HepG2 (cell line): ENCODE results near the gene ITGB3. TPM values are rescaled to one million over a fixed set of nuclear protein-coding genes. Genes with fewer than 3 reads are reported as not detected.
A peak's percentile ranks its signal among the peaks of the same experiment; 100 is the strongest.

Source experiments
- CAMTA2 ChIP-seq: sonication (generic); formaldehyde crosslinking; IDR thresholded peaks from 2 replicates; pipeline ENCODE4 v1.4.0; 2020; ENCODE audit warnings: mild to moderate bottlenecking, missing genetic modification reagents, borderline replicate concordance
- DMTF1 ChIP-seq: sonication (generic); formaldehyde crosslinking; IDR thresholded peaks from 2 replicates; pipeline ENCODE4 v1.4.0; 2020; ENCODE audit warnings: mild to moderate bottlenecking, missing genetic modification reagents
- DZIP1 ChIP-seq: sonication (generic); formaldehyde crosslinking; IDR thresholded peaks from 2 replicates; pipeline ENCODE4 v1.5.0; 2020; ENCODE audit warnings: mild to moderate bottlenecking, missing genetic modification reagents
- FIP1L1 ChIP-seq: fragments of 200-400 bp; formaldehyde crosslinking; IDR thresholded peaks from 2 replicates; pipeline ENCODE4 v1.6.1; 2018; ENCODE audit warnings: low read depth, mild to moderate bottlenecking, low read length, moderate library complexity, borderline replicate concordance; ENCODE audit not compliant: insufficient read depth
- MIER3 ChIP-seq: IDR thresholded peaks from 2 replicates; pipeline ENCODE4 v1.6.1; 2016; ENCODE audit warnings: missing compliant biosample characterization, borderline replicate concordance
- PPARG ChIP-seq: conservative IDR thresholded peaks from 2 replicates; pipeline ENCODE4 v1.6.1; 2016; ENCODE audit warnings: missing biosample characterization, missing genetic modification reagents
- SRY ChIP-seq: sonication (generic); formaldehyde crosslinking; IDR thresholded peaks from 2 replicates; pipeline ENCODE4 v1.8.0; 2022; ENCODE audit warnings: mild to moderate bottlenecking, missing genetic modification reagents
- TBX3 ChIP-seq: fragments of 450-650 bp; IDR thresholded peaks from 2 replicates; pipeline ENCODE4 v1.6.1; 2017; ENCODE audit warnings: antibody characterized with exemption, mild to moderate bottlenecking, inconsistent platforms, borderline replicate concordance
- YEATS4 ChIP-seq: sonication (generic); formaldehyde crosslinking; IDR thresholded peaks from 2 replicates; pipeline ENCODE4 v1.4.0; 2020; ENCODE audit warnings: missing genetic modification reagents, borderline replicate concordance
- ZNF101 ChIP-seq: sonication (generic); formaldehyde crosslinking; IDR thresholded peaks from 2 replicates; pipeline ENCODE4 v1.4.0; 2020; ENCODE audit warnings: mild to moderate bottlenecking, low read depth, missing genetic modification reagents, borderline replicate concordance
- ZNF234 ChIP-seq: sonication (generic); formaldehyde crosslinking; conservative IDR thresholded peaks from 2 replicates; pipeline ENCODE4 v1.5.1; 2020; ENCODE audit warnings: mild to moderate bottlenecking, missing genetic modification reagents
- ZNF235 ChIP-seq: sonication (generic); formaldehyde crosslinking; IDR thresholded peaks from 2 replicates; pipeline ENCODE4 v1.8.1; 2023; ENCODE audit warnings: mild to moderate bottlenecking, missing genetic modification reagents, borderline replicate concordance
- ZNF253 ChIP-seq: sonication (generic); formaldehyde crosslinking; IDR thresholded peaks from 2 replicates; pipeline ENCODE4 v1.8.0; 2022; ENCODE audit warnings: mild to moderate bottlenecking, missing genetic modification reagents, borderline replicate concordance
- ZNF496 ChIP-seq: sonication (generic); formaldehyde crosslinking; IDR thresholded peaks from 2 replicates; pipeline ENCODE4 v1.8.1; 2023; ENCODE audit warnings: mild to moderate bottlenecking, moderate library complexity, missing genetic modification reagents; ENCODE audit not compliant: insufficient replicate concordance
- ZNF570 ChIP-seq: sonication (generic); formaldehyde crosslinking; IDR thresholded peaks from 2 replicates; pipeline ENCODE4 v1.4.0; 2020; ENCODE audit warnings: mild to moderate bottlenecking, missing genetic modification reagents, borderline replicate concordance
- ZNF775 ChIP-seq: sonication (generic); formaldehyde crosslinking; IDR thresholded peaks from 2 replicates; pipeline ENCODE4 v1.4.0; 2020; ENCODE audit warnings: missing genetic modification reagents, mild to moderate bottlenecking, moderate library complexity, borderline replicate concordance
- ZNF781 ChIP-seq: sonication (generic); formaldehyde crosslinking; IDR thresholded peaks from 2 replicates; pipeline ENCODE4 v1.5.1; 2020; ENCODE audit warnings: borderline replicate concordance, mild to moderate bottlenecking, missing genetic modification reagents; ENCODE audit errors: not compliant biosample characterization
- ZSCAN25 ChIP-seq: sonication (generic); formaldehyde crosslinking; IDR thresholded peaks from 2 replicates; pipeline ENCODE4 v1.8.0; 2022; ENCODE audit warnings: mild to moderate bottlenecking, missing genetic modification reagents
- polyA plus RNA-seq, 8 experiments: library from polyadenylated mRNA; depleted of rRNA in 3 of 8; stranded (reverse) in 7 of 8; unstranded in 1 of 8; fragments of >200 nt; fragmentation: Illumina TruSeq in 4 of 8; extraction: Trizol in 4 of 8; gene quantifications; 2 replicates each; pipeline versions ENCODE4 v1.2.1 to v1.2.3, GENCODE V29; 2011 to 2016; ENCODE audit warnings: low read depth in 4 of 8, missing spikeins in 1 of 8, mixed read lengths in 1 of 8; ENCODE audit not compliant: insufficient read depth in 1 of 8
- total RNA-seq, 5 experiments: library from RNA; depleted of rRNA; stranded (reverse); fragments of >200 nt; fragmentation: Illumina TruSeq; extraction: Trizol; gene quantifications; 2 replicates each; pipeline ENCODE4 v1.2.3, GENCODE V29; 2016; ENCODE audit warnings: low read depth in 1 of 5
- TF ChIP-seq, protein P1 (sequence below): sonication (generic); formaldehyde crosslinking; IDR thresholded peaks from 2 replicates; pipeline ENCODE4 v1.5.1; 2020; ENCODE audit warnings: missing genetic modification reagents, mild to moderate bottlenecking, borderline replicate concordance

ITGB3 gene
- total and polyA plus RNA-seq, 2 of the 13 experiments (the other 11 are each of a cell fraction or from before 2014, with no cell fraction given) = 0.09 to 0.31 TPM

DNA sequence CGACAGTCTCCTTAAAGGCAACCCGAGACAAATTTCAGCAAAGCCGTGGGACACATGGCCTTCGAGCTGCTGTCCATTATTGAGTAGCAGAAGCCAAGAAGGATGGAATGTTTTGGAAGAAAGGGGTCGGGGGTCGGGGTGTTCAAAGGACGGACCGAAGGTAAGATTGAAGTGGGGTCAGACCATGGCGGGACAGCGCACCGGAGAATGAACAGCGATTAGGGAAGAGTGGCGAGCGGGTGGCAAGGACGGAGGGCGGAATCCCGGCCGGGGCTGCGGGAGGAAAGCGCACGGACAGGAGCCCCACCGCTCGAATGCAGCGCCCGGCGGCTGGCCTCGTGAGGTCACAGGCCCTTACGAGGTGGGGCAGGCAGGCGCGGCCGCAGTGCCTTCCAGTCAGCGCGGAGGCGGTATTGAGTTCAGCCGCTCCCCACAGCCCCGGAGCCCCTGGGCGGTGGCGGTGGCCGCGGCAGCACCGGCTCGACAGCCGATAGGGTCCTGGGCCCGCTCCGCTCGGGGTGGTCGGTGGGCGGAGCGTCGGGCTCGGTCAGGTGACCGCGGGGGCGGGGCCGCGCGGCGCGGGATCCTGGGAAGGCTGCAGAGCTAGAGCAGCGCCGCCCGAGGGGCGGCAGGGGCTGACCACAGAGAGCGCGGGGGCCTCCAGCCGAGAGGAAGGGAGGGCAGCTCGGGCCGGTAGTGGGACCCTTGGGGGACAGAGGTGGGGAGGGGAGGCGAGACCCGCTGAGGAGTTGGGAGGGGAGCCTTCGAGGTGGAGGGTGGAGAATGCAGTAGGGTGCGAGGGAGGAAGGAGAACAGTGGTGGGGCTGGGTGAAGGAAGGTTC lies 70.0 kb downstream of the ITGB3 start, which contains the start of gene EFCAB13 (continued):
- TF ChIP-seq DMTF1 (peak; percentile 94; the same call in 1 of the 2 replicates), TBX3 (0 out of 2 replicates have a peak, but pooled peaks have one; percentile 9), ZNF781 (peak; percentile 97), MIER3 (CRISPR knock-in tag) (peak; percentile 46; the same call in 1 of the 2 replicates), SRY (CRISPR knock-in tag) (peak; percentile 96), ZNF775 (0 out of 2 replicates have a peak, but pooled peaks have one; percentile 17), ZNF496 (CRISPR knock-in tag) (no peak), ZNF570 (CRISPR knock-in tag) (peak; percentile 15; the same call in 1 of the 2 replicates), FIP1L1 (no peak), ZNF235 (0 out of 2 replicates have a peak, but pooled peaks have one; percentile 72), CAMTA2 (CRISPR knock-in tag) (peak; percentile 98), PPARG (peak; percentile 75), DZIP1 (CRISPR knock-in tag) (peak; percentile 98), ZNF253 (CRISPR knock-in tag) (peak; percentile 89), ZSCAN25 (CRISPR knock-in tag) (peak; percentile 77; the same call in 1 of the 2 replicates), YEATS4 (peak; percentile 90), ZNF234 (CRISPR knock-in tag) (no peak), ZNF101 (CRISPR knock-in tag) (no peak; the same call in 1 of the 2 replicates)
- TF ChIP-seq, protein P1, sequence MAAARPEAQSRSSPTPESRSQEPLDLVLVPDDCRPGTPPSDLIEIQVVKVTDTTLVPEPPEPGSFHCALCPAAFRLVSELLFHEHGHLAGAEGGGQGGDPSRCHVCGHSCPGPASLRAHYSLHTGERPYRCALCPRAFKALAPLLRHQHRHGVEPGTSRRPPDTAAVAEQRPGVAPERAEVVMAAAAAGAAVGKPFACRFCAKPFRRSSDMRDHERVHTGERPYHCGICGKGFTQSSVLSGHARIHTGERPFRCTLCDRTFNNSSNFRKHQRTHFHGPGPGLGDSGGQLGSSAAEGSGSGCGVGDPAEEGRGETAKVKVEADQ (CRISPR knock-in tag) = peak; percentile 97
